Activated CD4-positive, CD25-positive, alpha-beta regulatory T cell treated with anti-CD3 and anti-CD28 coated beads, Interleukin-2, amount 50 U/mL, for 16 hours (primary cell): ENCODE measurements around the gene NEU4.
"Not testable (repeated sequence)": the region's sequence is repeated elsewhere in the genome, so short reads cannot be mapped to it uniquely, and the experiment has no call there.

ENCODE experiments used
- DNase-seq: peaks from one replicate; pipeline ENCODE4 v3.0.0-alpha.2; 2020; ENCODE audit warnings: low read depth, low spot score

NEU4 gene

GRCh38 chr2:241813644-241814392, 4.8 kb downstream of the NEU4 start:
- DNase-seq = no peak

GRCh38 chr2:241814393-241814642, 5.3 kb downstream of the NEU4 start:
- no peak for DNase-seq

- DNase-seq = no peak
These were observed 5.9 kb downstream of the NEU4 start for GRCh38 chr2:241814643-241815476.

GRCh38 chr2:241815477-241816430, 6.8 kb downstream of the NEU4 start:
- no peak for DNase-seq

DNA sequence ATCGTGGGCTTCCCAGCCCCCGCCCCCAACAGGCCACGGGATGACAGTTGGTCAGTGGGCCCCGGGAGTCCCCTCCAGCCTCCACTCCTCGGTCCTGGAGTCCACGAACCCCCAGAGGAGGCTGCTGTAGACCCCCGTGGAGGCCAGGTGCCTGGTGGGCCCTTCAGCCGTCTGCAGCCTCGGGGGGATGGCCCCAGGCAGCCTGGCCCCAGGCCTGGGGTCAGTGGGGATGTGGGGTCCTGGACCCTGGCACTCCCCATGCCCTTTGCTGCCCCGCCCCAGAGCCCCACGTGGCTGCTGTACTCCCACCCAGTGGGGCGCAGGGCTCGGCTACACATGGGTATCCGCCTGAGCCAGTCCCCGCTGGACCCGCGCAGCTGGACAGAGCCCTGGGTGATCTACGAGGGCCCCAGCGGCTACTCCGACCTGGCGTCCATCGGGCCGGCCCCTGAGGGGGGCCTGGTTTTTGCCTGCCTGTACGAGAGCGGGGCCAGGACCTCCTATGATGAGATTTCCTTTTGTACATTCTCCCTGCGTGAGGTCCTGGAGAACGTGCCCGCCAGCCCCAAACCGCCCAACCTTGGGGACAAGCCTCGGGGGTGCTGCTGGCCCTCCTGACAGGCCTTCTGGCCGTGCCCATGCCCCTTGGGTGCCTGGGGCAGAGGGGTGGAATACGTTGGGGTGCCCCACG, 7.6 kb downstream of the NEU4 start:
- DNase-seq = no peak

- DNase-seq = no peak
These were observed 8.3 kb downstream of the NEU4 start for GRCh38 chr2:241817126-241817820.

DNA sequence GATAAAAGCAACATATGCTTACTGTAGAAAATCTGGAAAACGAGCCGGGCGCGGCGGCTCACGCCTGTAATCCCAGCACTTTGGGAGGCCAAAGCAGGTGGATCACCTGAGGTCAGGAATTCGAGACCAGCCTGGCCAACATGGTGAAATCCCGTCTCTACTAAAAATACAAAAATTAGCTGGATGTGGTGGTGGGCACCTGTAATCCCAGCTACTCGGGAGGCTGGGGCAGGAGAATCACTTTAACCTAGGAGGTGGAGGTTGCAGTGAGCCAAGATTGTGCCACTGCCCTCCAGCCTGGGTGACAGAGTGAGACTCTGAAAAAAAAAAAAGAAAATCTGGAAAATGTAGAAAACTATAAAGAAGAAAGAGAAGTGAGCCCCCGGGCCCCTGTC, 8.8 kb downstream of the NEU4 start:
- DNase-seq = not testable (repeated sequence)

DNA sequence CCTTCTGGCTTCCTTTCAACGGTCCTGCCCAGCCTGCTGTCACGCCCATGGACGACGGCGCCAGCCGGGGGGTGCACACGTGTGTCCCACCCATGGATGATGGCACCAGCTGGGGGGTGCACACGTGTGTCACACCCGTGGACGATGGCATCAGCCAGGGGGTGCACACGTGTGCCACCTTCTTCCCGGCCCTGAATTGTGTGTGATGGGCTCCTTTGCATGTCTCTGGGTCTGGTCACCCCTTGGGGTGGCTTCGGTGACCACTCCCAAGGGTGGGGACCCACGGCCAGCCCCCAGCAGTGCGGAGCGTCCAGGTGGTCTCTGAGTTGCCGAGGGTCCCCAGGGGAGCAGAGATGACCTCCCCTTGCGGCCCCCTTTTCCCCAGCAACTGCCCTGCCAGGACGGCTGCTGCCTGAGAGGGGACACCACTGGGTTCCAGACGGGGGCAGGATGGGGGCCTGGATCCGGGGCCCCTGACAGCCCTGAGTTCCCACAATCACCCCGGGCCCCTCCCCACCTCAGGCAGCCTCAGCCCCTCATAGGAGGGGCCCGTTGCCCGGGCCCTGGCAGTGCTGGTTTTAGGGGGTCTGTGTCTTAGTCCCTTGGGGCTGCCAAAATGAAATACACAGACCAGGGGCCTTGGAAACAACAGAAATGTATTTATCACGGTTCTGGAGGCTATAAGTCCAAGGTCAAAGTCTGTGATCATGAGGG, 9.4 kb downstream of the NEU4 start:
- no peak for DNase-seq

DNA sequence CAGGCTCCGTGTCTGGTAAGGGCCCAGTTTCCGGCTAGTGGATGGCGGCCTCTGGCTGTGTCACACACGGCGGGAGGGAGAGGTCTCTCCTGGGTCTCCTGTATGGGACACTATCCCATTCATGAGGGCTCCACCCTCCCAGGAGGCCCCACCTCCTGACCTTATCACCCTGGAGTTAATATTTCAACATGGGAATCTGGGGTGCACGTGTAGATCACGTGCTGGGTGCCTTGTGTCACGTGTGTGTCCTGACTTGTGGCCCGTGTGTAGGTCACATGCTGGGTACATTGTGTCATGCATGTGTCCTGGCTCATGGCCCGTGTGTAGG, 9.9 kb downstream of the NEU4 start:
- DNase-seq = no peak

DNA sequence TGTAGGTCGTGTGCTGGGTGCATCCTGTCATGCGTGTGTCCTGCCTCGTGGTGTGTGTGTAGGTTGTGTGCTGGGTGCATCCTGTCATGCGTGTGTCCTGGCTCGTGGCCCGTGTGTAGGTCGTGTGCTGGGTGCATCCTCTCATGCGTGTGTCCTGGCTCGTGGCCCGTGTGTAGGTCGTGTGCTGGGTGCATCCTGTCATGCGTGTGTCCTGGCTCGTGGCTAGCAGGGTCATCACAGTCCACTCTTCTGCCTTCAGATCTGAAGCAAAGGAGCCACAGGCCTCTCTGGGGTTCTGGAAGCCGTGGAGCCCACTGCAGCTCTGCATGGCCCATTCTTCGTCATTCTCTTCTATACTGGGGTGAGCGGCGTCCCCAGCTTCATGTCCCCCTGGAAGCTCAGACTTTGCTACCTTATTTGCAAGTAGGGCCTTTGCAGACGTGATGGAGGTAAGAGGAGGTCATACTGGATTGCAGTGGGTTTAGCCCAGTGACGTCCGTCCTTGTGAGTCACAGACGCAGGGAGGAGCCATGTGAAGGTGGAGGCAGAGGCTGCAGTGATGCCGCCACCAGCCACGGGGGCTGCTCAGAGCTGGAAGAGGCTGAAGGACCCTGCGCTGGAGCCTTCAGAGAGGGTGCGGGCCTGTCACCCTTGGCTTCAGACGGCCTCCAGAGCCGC, 11.1 kb downstream of the NEU4 start:
- DNase-seq = not testable (repeated sequence)

DNA sequence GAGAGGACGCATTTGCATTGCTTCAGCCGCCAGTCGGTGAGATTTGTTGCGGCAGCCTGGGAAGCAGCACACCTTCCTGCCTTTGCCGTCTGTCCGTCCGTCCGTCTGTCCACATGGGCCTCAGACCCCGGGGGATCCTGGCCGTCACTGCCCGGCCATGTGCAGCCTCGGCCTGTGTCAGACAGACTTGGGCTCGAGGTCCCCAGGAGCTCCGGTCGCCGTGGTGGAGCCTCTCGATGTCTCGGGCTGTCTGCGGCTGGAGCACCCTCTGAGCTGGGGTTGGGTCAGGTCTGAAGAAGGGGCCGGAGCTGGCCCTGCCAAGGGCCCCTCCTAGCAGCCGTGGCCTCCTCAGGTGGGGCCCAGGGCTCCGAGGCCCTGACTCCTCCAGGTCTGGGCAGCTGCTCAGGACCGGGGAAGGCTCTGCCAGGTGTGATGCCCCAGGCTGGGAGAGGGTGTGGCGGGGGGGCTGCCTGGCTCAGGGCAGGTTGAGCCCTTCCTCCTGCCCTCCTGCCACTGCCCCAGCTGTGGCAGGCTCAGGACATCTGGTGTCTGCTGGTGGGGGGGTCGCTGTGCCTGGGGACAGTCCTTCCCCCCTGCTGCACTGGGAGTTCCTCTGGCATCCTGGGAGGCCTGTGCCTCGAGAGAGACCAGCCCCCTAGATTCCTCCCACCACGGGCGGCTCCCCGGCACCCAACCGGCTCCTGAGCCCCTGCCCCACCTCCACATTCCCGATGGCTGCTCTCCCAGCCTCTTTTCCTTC, 11.8 kb downstream of the NEU4 start:
- no peak for DNase-seq

DNA sequence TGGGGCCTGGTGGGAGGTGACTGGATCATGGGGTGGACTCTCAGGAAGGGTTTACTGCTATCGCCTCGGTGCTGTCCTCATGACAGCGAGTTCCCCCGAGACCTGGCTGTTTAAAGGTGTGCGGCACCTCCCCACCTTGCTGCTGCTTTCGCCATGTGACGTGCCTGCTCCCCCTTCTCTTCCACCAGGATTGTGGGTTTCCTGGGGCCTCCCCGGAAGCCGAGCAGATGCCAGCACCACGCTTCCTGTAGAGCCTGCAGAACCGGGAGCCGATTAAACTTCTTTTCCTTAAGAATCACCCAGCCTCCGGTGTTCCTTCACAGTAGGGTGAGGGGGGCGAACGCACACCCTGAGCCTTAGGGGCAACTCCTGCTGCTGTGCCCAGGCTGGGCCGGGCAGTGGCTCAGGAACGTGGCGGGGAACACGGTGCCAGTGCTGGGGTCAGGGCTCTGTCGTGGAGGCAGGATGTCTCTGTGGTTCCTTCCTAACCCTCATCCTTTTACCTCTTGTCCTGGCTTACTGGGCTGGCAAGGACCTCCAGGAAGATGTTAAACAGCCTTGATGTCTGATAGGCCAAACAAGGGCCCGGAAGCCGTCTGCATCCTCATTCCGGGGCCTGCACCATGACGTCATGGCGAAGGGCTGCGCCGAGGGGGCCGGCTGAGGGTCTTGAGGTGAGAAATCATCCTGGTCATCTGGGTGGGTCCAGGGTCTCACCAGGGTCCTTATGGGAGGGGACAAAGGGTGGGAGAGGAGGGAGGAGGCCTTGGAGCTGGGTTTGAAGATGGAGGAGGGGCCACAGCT, 12.7 kb downstream of the NEU4 start:
- DNase-seq = no peak

DNA sequence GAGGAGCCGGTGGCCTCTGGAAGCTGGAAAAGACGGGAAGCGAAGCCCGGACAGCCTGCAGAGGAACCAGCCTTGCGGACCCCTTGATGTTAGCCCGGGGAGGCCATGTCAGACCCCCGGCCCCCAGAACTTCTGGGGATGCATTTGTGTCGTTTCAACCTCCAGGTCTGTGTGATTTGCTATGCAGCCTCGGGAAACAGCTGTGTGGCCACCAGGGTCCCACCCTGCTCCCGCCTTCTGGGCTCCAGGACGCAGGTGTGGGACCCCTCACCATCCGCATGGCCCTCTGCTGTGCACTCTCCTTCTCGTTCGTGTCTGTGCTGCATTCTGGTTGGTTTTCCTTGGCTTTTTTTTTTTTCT, 13.3 kb downstream of the NEU4 start:
- DNase-seq = no peak

GRCh38 chr2:241823531-241824437, 14.8 kb downstream of the NEU4 start:
- not testable (repeated sequence) for DNase-seq

DNA sequence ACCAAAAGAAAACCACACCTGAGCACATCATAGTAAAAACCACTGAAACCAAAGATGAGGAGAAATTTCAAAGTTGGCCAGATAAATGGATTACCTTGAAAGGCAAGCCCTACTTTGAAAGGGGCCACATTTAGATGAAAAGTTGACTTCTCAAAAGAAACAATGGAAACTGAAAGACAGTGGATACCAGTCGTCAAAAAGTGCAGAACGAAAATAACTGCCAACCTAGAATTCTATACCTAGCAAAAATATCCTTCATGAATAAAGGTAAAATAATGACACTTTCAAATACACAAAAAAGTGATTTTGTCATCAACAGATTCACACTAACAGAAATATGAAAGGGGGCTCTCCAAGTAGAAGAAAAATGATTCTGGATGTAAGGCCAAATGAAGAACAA, 18.4 kb downstream of the NEU4 start:
- DNase-seq = no peak

GRCh38 chr2:241833101-241833663, 24.2 kb downstream of the NEU4 start:
- no peak for DNase-seq
